ENCODE data around the gene CD24. TPM values are rescaled to one million over a fixed set of nuclear protein-coding genes. Genes with fewer than 3 reads are reported as not detected.
"Not testable (repeated sequence)": the region's sequence is repeated elsewhere in the genome, so short reads cannot be mapped to it uniquely, and the experiment has no call there.

The CD24 gene, protein sequence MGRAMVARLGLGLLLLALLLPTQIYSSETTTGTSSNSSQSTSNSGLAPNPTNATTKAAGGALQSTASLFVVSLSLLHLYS
- 100 to 1,000 TPM in 5 of 8 experiments, 1 to 10 TPM in 2, under 1 TPM in 1; 0.52 to 936 (median 473) TPM for total RNA-seq

DNA sequence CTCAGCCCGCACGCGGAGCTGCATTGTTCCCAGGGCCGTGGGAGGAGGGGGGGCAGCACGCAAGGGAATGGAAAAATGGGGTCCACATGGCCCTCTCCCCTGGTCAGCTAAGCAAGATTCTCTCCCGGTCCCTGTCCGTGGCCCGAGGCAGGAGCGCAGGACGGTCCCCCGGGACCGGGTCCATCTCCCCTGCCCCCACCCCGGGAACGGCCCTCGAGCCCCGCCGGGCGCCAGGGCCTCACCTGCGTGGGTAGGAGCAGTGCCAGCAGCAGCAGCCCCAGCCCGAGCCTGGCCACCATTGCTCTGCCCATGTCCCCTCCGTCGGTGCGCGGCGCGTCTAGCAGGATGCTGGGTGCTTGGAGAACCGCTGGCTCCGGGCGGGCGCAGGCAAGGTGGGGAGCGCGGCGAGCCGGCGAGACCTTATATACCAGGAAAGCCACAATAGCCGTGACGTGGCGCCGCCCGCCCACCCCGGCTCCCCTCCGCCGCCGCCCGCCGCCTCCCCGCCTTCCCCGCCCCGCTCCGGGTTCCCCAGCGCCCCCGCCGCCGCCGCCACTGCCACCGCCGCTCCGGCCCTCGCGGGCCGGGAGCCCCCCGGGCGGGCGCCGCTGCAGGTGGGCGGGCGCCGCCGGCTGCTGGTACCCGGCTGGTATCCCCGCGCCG, at the start of gene CD24:
TSS of gene CD24 (minus strand) at position 394 of the 663 bp plus-strand sequence. CDS start at position 311, 83 bp downstream.
- WGBS, 10 experiments, result no CpG with 5 or more reads among the region's 73 CpGs
- Histone ChIP-seq H3K4me3 (peak within 1 kb of the TSS; percentile 81 to 100 (median 96)), H3K4me1 (replicated peaks in 1 of 2) (peaks cover 0 to 15% of the 10 kb centered on the region in 2 donors), H3K27ac (peak within 1 kb of the TSS; percentile 96 to 100)
- ATAC-seq (replicated peaks in 6 of 8), result peak in 6 of 8 experiments; percentile 27 to 70 (median 62)
- in situ Hi-C loops (cut with MboI; ENCODE audit: low pct_unique_long_range_greater_than_20kb in 2 of 9, low sequenced_read_pairs in 9 of 9, unreplicated experiment in 9 of 9), result no loop called here

DNA sequence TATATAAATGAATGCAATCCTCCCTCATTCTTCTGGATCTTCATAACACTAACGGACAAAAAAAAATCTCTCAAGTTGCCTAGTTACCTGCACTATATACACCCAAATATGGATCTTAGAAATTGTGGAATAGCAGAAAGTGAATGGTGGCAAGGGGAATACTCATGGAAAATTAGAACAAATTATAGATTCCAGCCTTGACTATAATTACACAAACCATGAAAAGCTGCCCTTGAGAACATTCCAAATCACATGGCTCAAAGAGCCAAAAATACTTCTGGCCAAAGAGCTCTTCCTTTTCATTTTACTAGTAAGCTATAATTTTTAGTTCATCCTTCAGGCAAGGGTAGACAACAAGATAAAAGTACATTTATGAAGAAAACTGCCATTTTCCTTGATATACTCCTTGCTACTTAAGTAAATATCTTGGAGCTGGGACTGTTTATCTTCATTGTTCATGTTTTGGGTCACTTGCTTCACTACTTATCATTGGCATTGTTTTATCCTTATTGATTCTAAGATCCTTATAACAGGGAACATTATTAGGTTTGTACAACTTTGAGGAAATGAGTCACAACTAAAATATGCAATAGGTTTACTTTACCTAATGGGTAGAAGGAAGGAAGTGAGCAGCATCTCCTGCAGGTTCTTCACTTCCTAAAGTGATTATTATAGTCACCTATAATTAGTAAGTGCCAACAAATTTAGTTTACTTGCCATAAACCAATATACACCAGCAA, 47.1 kb upstream of the CD24 start:
- ATAC-seq (replicated peaks in 6 of 8), result no peak
- H3K27ac ChIP-seq, result no peak overlapping the region
- in situ Hi-C loops (cut with MboI; ENCODE audit: low pct_unique_long_range_greater_than_20kb in 2 of 9, low sequenced_read_pairs in 9 of 9, unreplicated experiment in 9 of 9), result no loop called here
- H3K4me3 ChIP-seq, result no peak overlapping the region
- no peaks in the 10 kb centered on the region for H3K4me1 ChIP-seq (replicated peaks in 1 of 2)
- 14 to 100% (median 85%) methylated on average over 1 of the region's 1 CpG; no CpG with 5 or more reads in 2 of the 10 experiments for WGBS, 10 experiments

DNA sequence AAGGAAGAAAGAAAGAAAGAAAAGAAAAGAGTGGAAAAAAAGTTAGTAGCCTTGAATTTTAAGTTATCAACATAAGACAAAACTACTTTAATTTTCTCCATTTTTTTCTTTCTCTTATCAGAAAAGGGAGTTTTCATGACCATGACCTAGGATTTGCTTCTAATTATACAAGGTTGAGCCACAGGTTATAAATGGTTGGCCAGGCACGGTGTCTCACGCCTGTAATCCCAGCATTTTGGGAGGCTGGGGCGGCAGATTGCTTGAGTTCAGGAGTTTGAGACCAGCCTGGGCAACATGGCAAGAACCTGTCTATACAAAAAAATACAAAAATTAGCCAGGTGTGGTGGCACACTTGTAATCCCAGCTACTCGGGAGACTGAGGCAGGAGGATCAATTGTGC, 45.7 kb upstream of the CD24 start:
- no peak overlapping the region for H3K27ac ChIP-seq
- ATAC-seq (replicated peaks in 6 of 8), result no peak
- WGBS, 10 experiments, result 29 to 90% (median 80%) methylated on average over 1 to 4 of the region's 4 CpGs; no CpG with 5 or more reads in 1 of the 10 experiments
- H3K4me1 ChIP-seq (replicated peaks in 1 of 2), result no peaks in the 10 kb centered on the region
- in situ Hi-C loops (cut with MboI; ENCODE audit: low pct_unique_long_range_greater_than_20kb in 2 of 9, low sequenced_read_pairs in 9 of 9, unreplicated experiment in 9 of 9), result no loop called here
- no peak overlapping the region for H3K4me3 ChIP-seq

DNA sequence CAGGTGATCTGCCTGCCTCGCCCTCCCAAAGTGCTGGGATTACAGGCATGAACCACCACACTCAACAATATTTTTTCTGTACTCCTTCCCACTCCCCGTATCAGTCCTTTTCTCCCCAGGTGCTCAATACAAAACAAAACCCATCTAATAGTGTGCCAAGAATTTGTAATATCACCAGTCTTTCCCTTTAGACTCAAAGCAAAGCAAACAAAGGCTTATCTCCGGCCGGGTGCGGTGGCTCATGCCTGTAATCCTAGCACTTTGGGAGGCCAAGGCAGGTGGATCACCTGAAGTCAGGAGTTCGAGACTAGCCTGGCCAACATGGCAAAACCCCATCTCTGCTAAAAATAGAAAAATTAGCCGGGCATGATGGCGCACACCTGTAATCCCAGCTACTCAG, 45.1 kb upstream of the CD24 start:
- in situ Hi-C loops (cut with MboI; ENCODE audit: low pct_unique_long_range_greater_than_20kb in 2 of 9, low sequenced_read_pairs in 9 of 9, unreplicated experiment in 9 of 9); H3K4me3 ChIP-seq; H3K27ac ChIP-seq; ATAC-seq (replicated peaks in 6 of 8); H3K4me1 ChIP-seq (replicated peaks in 1 of 2): not testable (repeated sequence)
- WGBS, 10 experiments, result 50 to 100% (median 85%) methylated on average over 2 to 4 of the region's 8 CpGs; no CpG with 5 or more reads in 2 of the 10 experiments

DNA sequence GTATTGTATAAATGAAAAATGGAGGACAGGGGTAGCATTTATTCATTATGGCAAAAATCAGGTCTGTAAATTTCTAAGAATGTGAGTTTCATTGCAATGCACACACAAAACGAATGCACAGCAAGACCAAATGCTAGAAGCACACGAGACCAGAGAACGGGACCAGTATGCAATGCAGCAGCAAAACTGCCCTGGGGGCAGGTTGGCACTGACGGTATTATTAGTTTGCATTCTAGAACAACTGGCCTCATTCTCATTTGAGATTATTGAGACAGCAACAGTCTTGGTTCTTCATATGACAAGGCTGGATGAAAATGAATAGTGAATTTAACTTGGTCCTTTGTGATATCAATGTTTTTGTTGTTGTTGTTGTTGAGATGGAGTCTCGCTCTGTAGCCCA, 44.5 kb upstream of the CD24 start:
- in situ Hi-C loops (cut with MboI; ENCODE audit: low pct_unique_long_range_greater_than_20kb in 2 of 9, low sequenced_read_pairs in 9 of 9, unreplicated experiment in 9 of 9), result no loop called here
- 14 to 100% (median 89%) methylated on average over 1 to 5 of the region's 5 CpGs; no CpG with 5 or more reads in 1 of the 10 experiments for WGBS, 10 experiments

DNA sequence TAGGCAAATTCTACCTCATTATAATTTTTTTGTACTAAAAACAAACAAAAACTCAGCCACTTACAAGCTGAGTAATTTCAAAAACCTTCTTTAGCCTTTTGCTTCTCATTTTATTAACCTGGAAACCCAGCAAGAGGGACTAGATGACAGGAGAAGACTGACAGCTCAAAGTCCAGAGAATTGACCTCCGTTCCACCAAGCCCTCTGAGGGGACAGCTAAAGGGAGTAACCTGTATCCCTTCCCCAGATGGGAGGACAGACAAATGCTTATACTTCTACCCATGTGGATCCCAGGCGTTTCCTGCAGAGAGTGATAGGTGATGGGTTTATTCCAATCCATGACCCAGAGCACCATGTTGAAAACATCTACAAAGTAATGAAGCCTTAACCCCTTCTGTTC, 35.0 kb upstream of the CD24 start:
- H3K4me1 ChIP-seq (replicated peaks in 1 of 2), result no peaks in the 10 kb centered on the region
- 11 to 100% (median 89%) methylated on average over 1 to 2 of the region's 2 CpGs; no CpG with 5 or more reads in 3 of the 10 experiments for WGBS, 10 experiments
- in situ Hi-C loops (cut with MboI; ENCODE audit: low pct_unique_long_range_greater_than_20kb in 2 of 9, low sequenced_read_pairs in 9 of 9, unreplicated experiment in 9 of 9), result no loop called here
- H3K27ac ChIP-seq, result no peak overlapping the region
- no peak overlapping the region for H3K4me3 ChIP-seq
- ATAC-seq (replicated peaks in 6 of 8), result no peak

More for the DNA sequence above, 44.5 kb upstream of the CD24 start:
- H3K4me3 ChIP-seq, result no peak overlapping the region
- H3K4me1 ChIP-seq (replicated peaks in 1 of 2), result no peaks in the 10 kb centered on the region
- no peak for ATAC-seq (replicated peaks in 6 of 8)
- H3K27ac ChIP-seq, result no peak overlapping the region

DNA sequence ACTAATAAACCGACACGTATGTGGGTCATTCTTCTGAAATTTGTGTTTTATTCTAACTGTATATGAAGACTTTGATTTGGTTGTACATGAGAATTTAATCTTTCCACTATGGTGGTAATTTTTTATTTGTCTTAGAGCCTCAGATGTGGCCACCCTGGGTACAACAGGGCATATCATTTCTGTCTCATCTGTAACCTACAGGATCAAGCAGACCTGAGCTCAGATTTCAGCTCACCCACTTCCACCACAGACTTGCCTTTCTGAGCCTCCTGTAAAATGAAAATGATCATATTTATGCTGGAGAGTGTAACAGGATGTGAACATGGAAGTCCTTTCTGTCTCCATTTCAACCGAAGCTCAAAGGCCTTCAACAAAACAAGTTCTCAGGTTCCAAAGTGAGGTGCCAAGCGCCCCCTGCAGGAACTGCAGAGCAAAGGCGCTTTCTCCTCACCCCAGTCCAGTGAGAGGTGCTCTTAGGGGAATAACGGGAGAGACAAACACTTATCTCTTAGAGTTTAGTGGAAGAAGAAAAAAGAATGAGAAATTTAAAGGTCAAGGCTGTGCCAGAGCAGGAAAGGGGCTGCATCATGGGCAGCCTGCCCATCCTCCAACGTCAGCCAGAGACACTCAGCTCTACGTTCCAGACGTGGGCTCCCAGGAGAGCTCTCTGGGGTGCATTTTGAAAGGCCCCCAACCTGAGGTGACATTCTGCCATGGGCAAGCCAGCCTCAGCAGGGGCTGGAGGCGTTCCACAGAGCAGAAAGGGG, 23.0 kb upstream of the CD24 start:
- ATAC-seq (replicated peaks in 6 of 8), result peak in 5 of 8 experiments; percentile 43 to 97 (median 85)
- H3K27ac ChIP-seq, result no peak overlapping the region
- in situ Hi-C loops (cut with MboI; ENCODE audit: low pct_unique_long_range_greater_than_20kb in 2 of 9, low sequenced_read_pairs in 9 of 9, unreplicated experiment in 9 of 9), result loop anchor here in 6 of 9 experiments (25.0 kb wide), 3 partner anchors 410 to 660 kb away; partner anchors contain the start of gene ATG5 (in 3 of the 6)
- no peaks in the 10 kb centered on the region for H3K4me1 ChIP-seq (replicated peaks in 1 of 2)
- WGBS, 10 experiments, result 0 to 100% (median 30%) methylated on average over 1 to 4 of the region's 10 CpGs; no CpG with 5 or more reads in 2 of the 10 experiments
- H3K4me3 ChIP-seq, result no peak overlapping the region

DNA sequence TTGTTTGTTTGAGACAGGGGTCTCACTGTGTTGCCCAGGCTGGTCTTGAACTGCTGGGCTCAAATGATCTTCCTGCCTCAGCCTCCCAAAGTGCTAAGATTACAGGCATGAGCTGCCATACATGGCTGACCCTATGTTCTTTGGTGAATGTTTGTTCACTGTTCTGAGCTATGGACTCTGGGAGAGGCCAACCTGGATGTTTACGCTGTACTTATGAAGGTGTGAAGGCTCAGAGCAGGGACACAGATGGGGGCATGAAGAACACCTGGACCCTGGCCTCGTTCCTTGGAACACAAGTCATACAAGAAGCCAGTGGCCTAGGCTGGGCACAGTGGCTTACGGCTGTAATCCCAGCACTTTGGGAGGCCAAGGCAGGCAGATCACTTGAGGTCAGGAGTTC, 21.1 kb upstream of the CD24 start:
- Histone ChIP-seq H3K4me1 (replicated peaks in 1 of 2) (no peaks in the 10 kb centered on the region), H3K4me3 (no peak overlapping the region), H3K27ac (no peak overlapping the region)
- in situ Hi-C loops (cut with MboI; ENCODE audit: low pct_unique_long_range_greater_than_20kb in 2 of 9, low sequenced_read_pairs in 9 of 9, unreplicated experiment in 9 of 9), result loop anchor here in 6 of 9 experiments (25.0 kb wide), 3 partner anchors 408 to 658 kb away; partner anchors contain the start of gene ATG5 (in 3 of the 6)
- ATAC-seq (replicated peaks in 6 of 8), result no peak
- 60 to 100% (median 95%) methylated on average over 1 to 3 of the region's 3 CpGs; no CpG with 5 or more reads in 4 of the 10 experiments for WGBS, 10 experiments

DNA sequence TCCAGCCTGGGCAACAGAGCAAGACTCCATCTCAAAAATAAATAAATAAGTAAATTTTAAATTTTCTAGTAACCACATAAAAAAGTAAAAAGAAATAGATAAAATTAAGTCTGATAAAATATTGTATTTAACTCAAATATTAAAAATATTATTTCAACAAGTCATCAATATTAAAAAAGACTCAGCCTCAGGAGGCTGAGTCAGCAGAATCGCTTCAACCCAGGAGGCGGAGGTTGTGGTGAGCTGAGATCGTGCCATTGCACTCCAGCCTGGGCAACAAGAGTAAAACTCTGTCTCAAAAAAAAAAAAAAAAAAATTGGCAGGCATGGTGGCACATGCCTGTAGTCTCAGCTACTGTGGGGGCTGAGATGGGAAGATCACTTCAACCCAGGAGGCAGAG, 15.2 kb upstream of the CD24 start:
- H3K4me3 ChIP-seq; ATAC-seq (replicated peaks in 6 of 8); H3K4me1 ChIP-seq (replicated peaks in 1 of 2); H3K27ac ChIP-seq: not testable (repeated sequence)
- WGBS, 10 experiments, result 27 to 100% (median 82%) methylated on average over 1 to 3 of the region's 3 CpGs; no CpG with 5 or more reads in 2 of the 10 experiments
- in situ Hi-C loops (cut with MboI; ENCODE audit: low pct_unique_long_range_greater_than_20kb in 2 of 9, low sequenced_read_pairs in 9 of 9, unreplicated experiment in 9 of 9), result loop anchor here in 7 of 9 experiments (10.0 to 25.0 kb wide), 4 partner anchors 402 to 652 kb away; partner anchors contain the start of gene ATG5 (in 3 of the 7)

DNA sequence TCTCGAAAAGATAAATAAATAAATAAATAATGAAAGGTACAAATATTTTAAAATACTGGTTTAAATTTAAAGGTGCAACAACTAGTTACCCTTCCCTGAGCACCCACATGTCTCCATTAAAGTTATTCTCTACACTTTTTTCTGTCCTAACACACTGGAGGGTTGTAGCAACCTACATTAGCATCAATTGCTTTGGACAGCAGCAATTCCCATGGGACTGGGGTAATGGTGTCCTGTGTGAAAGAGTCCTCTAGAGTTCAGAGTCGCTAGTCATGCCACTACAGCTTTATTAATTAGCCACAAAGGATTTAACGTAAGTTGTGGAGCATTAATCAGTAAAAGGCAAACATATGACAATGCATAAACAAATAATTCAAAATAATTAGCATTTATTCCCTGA, 14.1 kb upstream of the CD24 start:
- 17 to 100% (median 56%) methylated on average over 1 to 3 of the region's 3 CpGs; no CpG with 5 or more reads in 3 of the 10 experiments for WGBS, 10 experiments
- in situ Hi-C loops (cut with MboI; ENCODE audit: low pct_unique_long_range_greater_than_20kb in 2 of 9, low sequenced_read_pairs in 9 of 9, unreplicated experiment in 9 of 9), result loop anchor here in 7 of 9 experiments (10.0 to 25.0 kb wide), 4 partner anchors 401 to 651 kb away; partner anchors contain the start of gene ATG5 (in 3 of the 7)
- H3K4me3 ChIP-seq, result no peak overlapping the region
- no peak overlapping the region for H3K27ac ChIP-seq
- peak in 5 of 8 experiments; percentile 37 to 87 (median 78) for ATAC-seq (replicated peaks in 6 of 8)
- H3K4me1 ChIP-seq (replicated peaks in 1 of 2), result no peaks in the 10 kb centered on the region

DNA sequence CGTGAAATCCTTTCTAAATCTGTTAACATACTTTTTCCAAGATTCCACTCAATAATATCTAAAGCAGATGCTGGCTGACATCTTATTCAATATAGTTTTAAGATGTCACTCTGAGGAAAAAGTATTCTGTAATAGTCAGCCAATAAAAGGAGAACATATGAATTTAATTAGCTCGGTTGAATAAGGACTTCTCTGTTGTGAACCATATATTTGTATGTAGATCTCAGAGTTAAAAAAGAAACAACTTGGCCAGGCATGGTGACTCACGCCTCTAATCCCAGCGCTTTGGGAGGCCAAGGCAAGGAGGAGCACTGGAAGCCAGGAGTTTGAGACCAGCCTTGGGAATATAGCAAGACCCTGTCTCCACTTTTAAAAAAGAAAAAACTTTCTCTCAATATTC, 7.4 kb upstream of the CD24 start:
- Histone ChIP-seq H3K4me1 (replicated peaks in 1 of 2) (no peaks in the 10 kb centered on the region), H3K27ac (no peak overlapping the region), H3K4me3 (no peak overlapping the region)
- in situ Hi-C loops (cut with MboI; ENCODE audit: low pct_unique_long_range_greater_than_20kb in 2 of 9, low sequenced_read_pairs in 9 of 9, unreplicated experiment in 9 of 9), result loop anchor here in 7 of 9 experiments (10.0 to 25.0 kb wide), 4 partner anchors 395 to 645 kb away; partner anchors contain the start of gene ATG5 (in 3 of the 7)
- WGBS, 10 experiments, result 5 to 91% (median 51%) methylated on average over 2 to 4 of the region's 4 CpGs; no CpG with 5 or more reads in 4 of the 10 experiments
- peak in 3 of 8 experiments; percentile 22 to 85 (median 85) for ATAC-seq (replicated peaks in 6 of 8)

DNA sequence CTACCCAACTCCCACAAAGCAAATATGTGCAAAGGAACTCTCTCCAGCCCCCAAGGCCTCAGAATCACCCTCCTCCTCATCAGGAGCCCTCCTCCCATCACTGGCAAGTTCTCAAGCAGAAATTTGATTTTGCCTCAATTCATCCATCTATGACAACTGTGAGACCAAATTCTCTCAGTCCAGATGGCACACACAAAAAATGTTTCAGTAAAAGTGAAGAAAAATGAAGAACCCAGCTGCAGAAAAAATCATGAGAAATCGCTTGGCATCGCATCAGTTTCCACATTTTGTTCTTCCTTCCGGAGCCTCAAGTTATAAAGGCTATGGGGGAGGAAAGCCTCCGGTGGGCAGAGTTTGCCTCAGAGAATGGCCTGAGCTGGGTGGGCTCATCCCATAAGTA, 6.4 kb upstream of the CD24 start:
- WGBS, 10 experiments, result 14 to 100% (median 75%) methylated on average over 1 to 4 of the region's 4 CpGs; no CpG with 5 or more reads in 4 of the 10 experiments
- in situ Hi-C loops (cut with MboI; ENCODE audit: low pct_unique_long_range_greater_than_20kb in 2 of 9, low sequenced_read_pairs in 9 of 9, unreplicated experiment in 9 of 9), result loop anchor here in 7 of 9 experiments (10.0 to 25.0 kb wide), 4 partner anchors 394 to 644 kb away; partner anchors contain the start of gene ATG5 (in 3 of the 7)
- Histone ChIP-seq H3K4me3 (no peak overlapping the region), H3K27ac (no peak overlapping the region), H3K4me1 (replicated peaks in 1 of 2) (no peaks in the 10 kb centered on the region)
- no peak for ATAC-seq (replicated peaks in 6 of 8)

Data from motor neuron (in vitro differentiated cells).